Endodermal cell (in vitro differentiated cells): ENCODE measurements around the gene ZNF860. TPM values are rescaled to one million over a fixed set of nuclear protein-coding genes. Genes with fewer than 3 reads are reported as not detected.

Experiments
- DNase-seq: peaks from one replicate; pipeline ENCODE4 v3.0.0-alpha.2; 2017
- H3K27ac ChIP-seq: 2 replicates; pipeline ENCODE4 v1.5.1; 2013; ENCODE audit warnings: mild to moderate bottlenecking, low read depth, low read length, moderate library complexity
- H3K27me3 ChIP-seq: 2 replicates; pipeline ENCODE4 v1.6.1; 2013; ENCODE audit warnings: mild to moderate bottlenecking, low read length, moderate library complexity; ENCODE audit not compliant: insufficient read depth, control insufficient read depth, poor library complexity, severe bottlenecking
- H3K36me3 ChIP-seq: 2 replicates; pipeline ENCODE4 v1.7.0; 2013; ENCODE audit warnings: mild to moderate bottlenecking, low read length, moderate library complexity; ENCODE audit not compliant: control insufficient read depth, insufficient read depth
- H3K4me1 ChIP-seq: one replicate; pipeline ENCODE4 v1.7.0; 2013; ENCODE audit warnings: low read length; ENCODE audit not compliant: control insufficient read depth, insufficient read depth
- H3K4me3 ChIP-seq: 2 replicates; pipeline ENCODE4 v1.5.1; 2013; ENCODE audit warnings: mild to moderate bottlenecking, low read length, moderate library complexity
- H3K9ac ChIP-seq: 2 replicates; pipeline ENCODE4 v1.6.1; 2013; ENCODE audit warnings: mild to moderate bottlenecking, low read length, moderate library complexity; ENCODE audit not compliant: poor library complexity, severe bottlenecking; ENCODE audit errors: extremely low read depth
- H3K9me3 ChIP-seq: 2 replicates; pipeline ENCODE4 v1.6.1; 2013; ENCODE audit warnings: mild to moderate bottlenecking, low read length, moderate library complexity; ENCODE audit not compliant: control insufficient read depth
- H3K27ac Mint-ChIP-seq: 2 replicates; pipeline ENCODE4 v1.8.0; 2020; ENCODE audit warnings: mixed read lengths
- H3K27me3 Mint-ChIP-seq: 2 replicates; pipeline ENCODE4 v1.8.0; 2021; ENCODE audit warnings: mild to moderate bottlenecking, mixed read lengths; ENCODE audit not compliant: insufficient read depth
- H3K36me3 Mint-ChIP-seq: 2 replicates; pipeline ENCODE4 v1.8.0; 2020; ENCODE audit warnings: low read depth, mixed read lengths
- H3K4me1 Mint-ChIP-seq: 2 replicates; pipeline ENCODE4 v1.8.0; 2020; ENCODE audit warnings: mixed read lengths
- H3K4me3 Mint-ChIP-seq: 2 replicates; pipeline ENCODE4 v1.8.0; 2020; ENCODE audit warnings: mild to moderate bottlenecking, moderate library complexity, mixed read lengths
- H3K9me3 Mint-ChIP-seq: 2 replicates; pipeline ENCODE4 v1.8.0; 2020; ENCODE audit warnings: mild to moderate bottlenecking, mixed read lengths
- CTCF ChIP-seq: fragments of 200-600 bp; sonication (generic); conservative IDR thresholded peaks from 2 replicates; pipeline ENCODE4 v1.5.0; 2021; ENCODE audit warnings: antibody characterized with exemption, mild to moderate bottlenecking
- WGBS, 2 experiments: methylation state at CpG; one replicate each; pipeline versions ENCODE4 v1.1.5 to v1.1.7; 2013; ENCODE audit warnings: missing lambda C conversion rate in 2 of 2, mixed read lengths in 1 of 2; ENCODE audit not compliant: insufficient coverage in 1 of 2, insufficient read length in 1 of 2; 5-methylcytosine and 5-hydroxymethylcytosine counted together
- total RNA-seq, 2 donors: library from RNA; stranded (reverse); fragmentation: NEBNext Ultra II Directional in 1 of 2; extraction: Animal tissue kit (Norgen Biotek cat#: 25700) in 1 of 2; gene quantifications; 2 replicates in 1 of 2; 3 replicates in 1 of 2; pipeline ENCODE4 v1.2.1, GENCODE V29; 2021

ZNF860 gene
- total RNA-seq, 2 donors from 2014 or later = 0.49 to 1.8 TPM

- no peaks in the 10 kb centered on the region for H3K9me3 ChIP-seq
- no peak overlapping the region for H3K4me3 Mint-ChIP-seq
- no peaks in the 10 kb centered on the region for H3K36me3 ChIP-seq
- H3K27ac Mint-ChIP-seq = no peak overlapping the region
- no peak overlapping the region for H3K27ac ChIP-seq
- H3K4me3 ChIP-seq = no peak overlapping the region
- peak; percentile 59 for DNase-seq
- no peaks in the 10 kb centered on the region for H3K36me3 Mint-ChIP-seq
- peaks cover 3% of the 10 kb centered on the region for H3K4me1 ChIP-seq
- no peak overlapping the region for H3K9ac ChIP-seq
- H3K9me3 Mint-ChIP-seq = no peaks in the 10 kb centered on the region
- 87 to 95% methylated on average over 4 to 5 of the region's 5 CpGs for WGBS, 2 experiments
- H3K4me1 Mint-ChIP-seq = peaks cover 16% of the 10 kb centered on the region
- peak; percentile 66 for TF ChIP-seq CTCF
- no peaks in the 10 kb centered on the region for H3K27me3 Mint-ChIP-seq
- H3K27me3 ChIP-seq = no peaks in the 10 kb centered on the region
Measured at GRCh38 chr3:32004113-32004765, 22.7 kb downstream of the ZNF860 start.

- Histone ChIP-seq H3K27ac (no peak overlapping the region), H3K4me3 (no peak overlapping the region), H3K9me3 (no peaks in the 10 kb centered on the region), H3K27me3 (no peaks in the 10 kb centered on the region), H3K36me3 (no peaks in the 10 kb centered on the region), H3K9ac (no peak overlapping the region), H3K4me1 (no peaks in the 10 kb centered on the region)
- H3K9me3 Mint-ChIP-seq = peaks cover 12% of the 10 kb centered on the region
- TF ChIP-seq CTCF = no peak
- WGBS, 2 experiments = 60 to 89% methylated on average over 1 to 2 of the region's 2 CpGs
- H3K4me1 Mint-ChIP-seq = peaks cover 2% of the 10 kb centered on the region
- no peak overlapping the region for H3K27ac Mint-ChIP-seq
- no peak overlapping the region for H3K4me3 Mint-ChIP-seq
- no peak for DNase-seq
- no peaks in the 10 kb centered on the region for H3K27me3 Mint-ChIP-seq
- no peaks in the 10 kb centered on the region for H3K36me3 Mint-ChIP-seq
Measured at GRCh38 chr3:32009101-32009500, 27.6 kb downstream of the ZNF860 start.

- Mint-ChIP-seq H3K4me3 (no peak overlapping the region), H3K27me3 (no peaks in the 10 kb centered on the region), H3K27ac (no peak overlapping the region), H3K36me3 (no peaks in the 10 kb centered on the region), H3K9me3 (peaks cover 12% of the 10 kb centered on the region), H3K4me1 (no peaks in the 10 kb centered on the region)
- Histone ChIP-seq H3K27ac (no peak overlapping the region), H3K4me3 (no peak overlapping the region), H3K9me3 (no peaks in the 10 kb centered on the region), H3K4me1 (no peaks in the 10 kb centered on the region), H3K27me3 (no peaks in the 10 kb centered on the region), H3K9ac (no peak overlapping the region), H3K36me3 (no peaks in the 10 kb centered on the region)
- TF ChIP-seq CTCF = no peak
- no peak for DNase-seq
- 86 to 100% methylated on average over 2 of the region's 2 CpGs for WGBS, 2 experiments
Measured at GRCh38 chr3:32009957-32010356, 28.4 kb downstream of the ZNF860 start.
